AG20443 (cell line): ENCODE results near the gene ACAP3.
A peak's percentile ranks its signal among the peaks of the same experiment; 100 is the strongest.

Experiments used
- DNase-seq: peaks from one replicate; pipeline ENCODE4 v3.0.0; 2012; ENCODE audit warnings: low spot score, mixed read lengths

ACAP3 gene

GRCh38 chr1:1345384-1345783 is 37.7 kb upstream of the ACAP3 start:
- DNase-seq, result no peak

GRCh38 chr1:1344655-1345361 is 37.1 kb upstream of the ACAP3 start:
- DNase-seq, result peak; percentile 58

GRCh38 chr1:1343811-1344421 is 36.2 kb upstream of the ACAP3 start:
- no peak for DNase-seq

- no peak for DNase-seq
Observed at GRCh38 chr1:1342584-1343115, 34.9 kb upstream of the ACAP3 start.

GRCh38 chr1:1342061-1342562 is 34.4 kb upstream of the ACAP3 start:
- DNase-seq, result no peak

GRCh38 chr1:1341549-1342021 is 33.9 kb upstream of the ACAP3 start:
- no peak for DNase-seq

GRCh38 chr1:1340791-1341548 is 33.2 kb upstream of the ACAP3 start:
- DNase-seq, result no peak

GRCh38 chr1:1340185-1340584 is 32.5 kb upstream of the ACAP3 start:
- DNase-seq, result no peak

- DNase-seq, result no peak
Observed at GRCh38 chr1:1338278-1338677, 30.5 kb upstream of the ACAP3 start.

GRCh38 chr1:1337793-1338147 is 30.0 kb upstream of the ACAP3 start:
- peak; percentile 48 for DNase-seq

- DNase-seq, result no peak
Observed at GRCh38 chr1:1336931-1337792, 29.4 kb upstream of the ACAP3 start.

- DNase-seq, result no peak
Observed at GRCh38 chr1:1336446-1336845, 28.7 kb upstream of the ACAP3 start.

- no peak for DNase-seq
Observed at GRCh38 chr1:1335792-1336248, 28.1 kb upstream of the ACAP3 start.

- no peak for DNase-seq
Observed at GRCh38 chr1:1335283-1335682, 27.6 kb upstream of the ACAP3 start.

GRCh38 chr1:1334835-1335234 is 27.1 kb upstream of the ACAP3 start:
- no peak for DNase-seq

- no peak for DNase-seq
Observed at GRCh38 chr1:1333551-1334241, 26.0 kb upstream of the ACAP3 start.

GRCh38 chr1:1332774-1333480 is 25.2 kb upstream of the ACAP3 start:
- no peak for DNase-seq

GRCh38 chr1:1332031-1332755 is 24.5 kb upstream of the ACAP3 start:
- no peak for DNase-seq

GRCh38 chr1:1331068-1331965 is 23.6 kb upstream of the ACAP3 start, which contains the start of gene TAS1R3:
Gene TAS1R3, plus strand, starts transcription at chr1:1331280. Its CDS starts 66 bp downstream, at chr1:1331346.
- peak; percentile 53 for DNase-seq
